NCI-H226 (cell line): ENCODE results near the gene COQ8B.
A peak's percentile ranks its signal among the peaks of the same experiment; 100 is the strongest.

Experiments used
- DNase-seq: peaks from one replicate; pipeline ENCODE4 v3.0.0-alpha.2; 2015

Gene COQ8B

GRCh38 chr19:40717325-40717879 lies 716 bp upstream of the COQ8B start:
- DNase-seq, result peak; percentile 36

GRCh38 chr19:40716031-40716481 lies 630 bp downstream of the COQ8B start:
- DNase-seq, result peak; percentile 95

GRCh38 chr19:40714441-40715299 lies 2.0 kb downstream of the COQ8B start:
- peak; percentile 95 for DNase-seq

- no peak for DNase-seq
Measured at GRCh38 chr19:40713939-40714338, 2.7 kb downstream of the COQ8B start.

GRCh38 chr19:40709817-40710216 lies 6.9 kb downstream of the COQ8B start:
- no peak for DNase-seq

GRCh38 chr19:40707615-40708014 lies 9.1 kb downstream of the COQ8B start:
- DNase-seq, result no peak

- DNase-seq, result no peak
Measured at GRCh38 chr19:40705950-40706619, 10.6 kb downstream of the COQ8B start.

- DNase-seq, result no peak
Measured at GRCh38 chr19:40705362-40705651, 11.4 kb downstream of the COQ8B start.

GRCh38 chr19:40704491-40705361 lies 12.0 kb downstream of the COQ8B start:
- no peak for DNase-seq

GRCh38 chr19:40703029-40703755 lies 13.5 kb downstream of the COQ8B start:
- no peak for DNase-seq

- DNase-seq, result peak; percentile 17
Measured at GRCh38 chr19:40702337-40703012, 14.2 kb downstream of the COQ8B start.

- DNase-seq, result no peak
Measured at GRCh38 chr19:40701758-40702157, 14.9 kb downstream of the COQ8B start.

- no peak for DNase-seq
Measured at GRCh38 chr19:40700083-40700482, 16.6 kb downstream of the COQ8B start.

- DNase-seq, result no peak
Measured at GRCh38 chr19:40697007-40697406, 19.7 kb downstream of the COQ8B start.

- DNase-seq, result no peak
Measured at GRCh38 chr19:40695881-40696280, 20.8 kb downstream of the COQ8B start.

- no peak for DNase-seq
Measured at GRCh38 chr19:40693896-40694295, 22.8 kb downstream of the COQ8B start.

GRCh38 chr19:40693150-40693788 lies 23.4 kb downstream of the COQ8B start:
- no peak for DNase-seq

- no peak for DNase-seq
Measured at GRCh38 chr19:40692212-40692551, 24.5 kb downstream of the COQ8B start.

GRCh38 chr19:40691421-40692211 lies 25.1 kb downstream of the COQ8B start:
- DNase-seq, result no peak

- peak; percentile 76 for DNase-seq
Measured at GRCh38 chr19:40690693-40691420, 25.8 kb downstream of the COQ8B start.
